GM21717 (cell line): ENCODE results near the gene FGR.
"Not testable (repeated sequence)": the region's sequence is repeated elsewhere in the genome, so short reads cannot be mapped to it uniquely, and the experiment has no call there.

Experiments used
- ATAC-seq: cut with Tn5 transposase; IDR thresholded peaks from one replicate; pipeline ENCODE4 v1.9.1; 2021; ENCODE audit warnings: mild to moderate bottlenecking, moderate library complexity; ENCODE audit not compliant: unreplicated experiment

FGR gene

GRCh38 chr1:27635396-27636142 is 584 bp upstream of the FGR start:
- ATAC-seq, result no peak

GRCh38 chr1:27634177-27634984 is 604 bp downstream of the FGR start:
- no peak for ATAC-seq

- ATAC-seq, result no peak
These were observed 1.3 kb downstream of the FGR start for GRCh38 chr1:27633640-27634176.

- ATAC-seq, result no peak
These were observed 1.7 kb downstream of the FGR start for GRCh38 chr1:27633298-27633610.

GRCh38 chr1:27632387-27633297 is 2.3 kb downstream of the FGR start:
- ATAC-seq, result no peak

GRCh38 chr1:27630859-27631491 is 4.0 kb downstream of the FGR start:
- ATAC-seq, result no peak

- ATAC-seq, result no peak
These were observed 6.3 kb downstream of the FGR start for GRCh38 chr1:27628712-27629111.

DNA sequence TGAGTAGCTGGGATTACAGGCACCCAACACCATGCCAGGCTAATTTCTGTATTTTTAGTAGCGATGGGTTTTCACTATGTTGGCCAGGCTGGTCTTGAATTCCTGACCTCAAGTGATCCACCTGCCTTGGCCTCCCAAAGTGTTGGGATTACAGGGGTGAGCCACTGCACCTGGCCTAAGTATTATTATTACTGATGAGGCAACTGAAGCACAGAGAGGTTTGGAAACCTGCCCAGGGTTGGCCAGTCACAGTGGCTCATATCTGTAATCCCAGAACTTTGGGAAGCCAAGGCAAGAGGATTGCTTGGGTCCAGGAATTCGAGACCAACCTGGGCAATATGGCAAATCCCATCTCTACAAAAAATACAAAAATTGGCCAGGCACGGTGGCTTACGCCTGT is 7.3 kb downstream of the FGR start:
- not testable (repeated sequence) for ATAC-seq

- ATAC-seq, result no peak
These were observed 7.9 kb downstream of the FGR start for GRCh38 chr1:27627061-27627460.

DNA sequence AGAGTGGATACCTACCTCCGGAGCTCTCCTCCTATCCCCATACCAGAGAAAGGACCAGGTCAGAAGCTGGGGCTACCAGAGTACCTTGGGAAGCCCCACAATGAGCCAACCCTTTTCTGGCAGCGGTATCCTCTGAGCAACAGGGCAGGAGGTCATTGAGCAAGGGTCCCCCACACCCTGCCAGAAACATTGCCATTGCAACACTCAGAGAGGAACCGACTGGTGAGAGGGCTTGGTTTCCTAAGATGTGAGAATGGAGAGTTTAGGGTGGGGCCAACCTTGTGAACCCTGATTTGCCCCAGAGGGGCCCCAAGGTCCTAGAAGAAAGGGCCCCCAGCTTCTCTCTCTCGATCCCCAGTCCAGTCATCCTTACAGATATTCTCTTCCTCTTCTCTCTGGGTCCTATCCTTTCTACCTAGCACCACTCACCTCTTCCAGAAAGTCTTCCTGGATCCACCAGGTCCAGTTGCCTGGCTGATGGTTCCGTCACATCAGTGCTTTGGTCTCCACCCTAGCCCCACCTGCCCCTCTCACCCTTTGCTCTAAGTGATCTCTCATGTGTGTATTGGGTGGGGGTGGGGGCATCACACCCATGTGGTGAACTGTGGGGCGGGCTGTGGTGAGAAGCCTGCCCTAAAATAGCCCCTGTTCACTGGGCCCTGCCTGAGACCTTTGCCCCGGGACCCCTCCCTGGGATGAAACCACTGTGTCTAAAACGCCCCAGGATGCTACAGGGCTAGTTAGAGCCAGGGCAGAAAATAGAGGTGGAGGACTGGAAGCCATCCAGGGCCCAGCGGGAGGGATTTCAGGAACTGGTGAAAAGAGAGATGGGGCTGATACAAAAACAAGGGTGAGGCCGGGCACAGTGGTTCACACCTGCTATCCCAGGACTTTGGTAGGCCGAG is 8.7 kb downstream of the FGR start:
- no peak for ATAC-seq

- ATAC-seq, result no peak
These were observed 10.4 kb downstream of the FGR start for GRCh38 chr1:27624467-27625178.

- no peak for ATAC-seq
These were observed 11.4 kb downstream of the FGR start for GRCh38 chr1:27623327-27624212.

- no peak for ATAC-seq
These were observed 12.2 kb downstream of the FGR start for GRCh38 chr1:27622828-27623227.

DNA sequence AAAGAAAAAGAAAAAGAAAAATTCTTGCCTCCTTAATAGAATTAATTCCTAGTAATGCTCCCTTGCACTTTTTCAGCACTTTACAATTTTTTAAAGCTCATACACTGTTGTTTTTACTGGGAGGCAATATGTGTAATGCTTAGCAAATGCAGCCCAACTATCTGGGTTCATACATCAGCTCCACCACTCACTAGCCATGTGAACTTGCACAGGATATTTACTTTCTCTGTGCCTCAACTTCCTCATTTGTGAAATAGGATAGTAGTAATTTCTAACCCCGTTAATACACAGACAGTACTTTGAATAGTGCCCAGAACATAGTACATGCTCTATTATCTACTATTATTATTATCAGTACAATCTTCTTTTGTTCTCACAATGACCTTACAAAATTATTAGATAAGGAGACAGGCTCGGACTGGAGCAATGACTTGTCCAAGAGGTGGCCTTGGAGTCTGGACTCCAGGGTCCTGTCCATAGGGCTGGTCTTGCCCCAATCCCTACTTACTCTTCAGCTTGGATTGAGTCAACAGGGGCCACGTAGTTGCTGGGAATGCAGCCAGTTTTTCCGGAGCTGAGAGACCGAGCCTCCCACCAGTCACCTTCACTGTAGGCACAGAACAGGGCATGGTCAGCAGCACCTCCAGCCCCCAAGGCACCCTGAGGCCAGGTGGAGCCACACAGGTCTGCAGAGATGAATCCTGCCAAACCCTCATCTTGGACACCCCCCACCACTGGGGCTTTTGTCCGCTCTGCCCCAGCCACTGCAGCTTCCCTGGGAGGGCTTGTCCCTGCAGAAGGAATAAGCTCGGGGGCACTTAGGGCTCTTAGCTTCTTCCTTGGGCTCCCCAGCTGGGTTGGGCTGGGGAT is 13.7 kb downstream of the FGR start:
- no peak for ATAC-seq

DNA sequence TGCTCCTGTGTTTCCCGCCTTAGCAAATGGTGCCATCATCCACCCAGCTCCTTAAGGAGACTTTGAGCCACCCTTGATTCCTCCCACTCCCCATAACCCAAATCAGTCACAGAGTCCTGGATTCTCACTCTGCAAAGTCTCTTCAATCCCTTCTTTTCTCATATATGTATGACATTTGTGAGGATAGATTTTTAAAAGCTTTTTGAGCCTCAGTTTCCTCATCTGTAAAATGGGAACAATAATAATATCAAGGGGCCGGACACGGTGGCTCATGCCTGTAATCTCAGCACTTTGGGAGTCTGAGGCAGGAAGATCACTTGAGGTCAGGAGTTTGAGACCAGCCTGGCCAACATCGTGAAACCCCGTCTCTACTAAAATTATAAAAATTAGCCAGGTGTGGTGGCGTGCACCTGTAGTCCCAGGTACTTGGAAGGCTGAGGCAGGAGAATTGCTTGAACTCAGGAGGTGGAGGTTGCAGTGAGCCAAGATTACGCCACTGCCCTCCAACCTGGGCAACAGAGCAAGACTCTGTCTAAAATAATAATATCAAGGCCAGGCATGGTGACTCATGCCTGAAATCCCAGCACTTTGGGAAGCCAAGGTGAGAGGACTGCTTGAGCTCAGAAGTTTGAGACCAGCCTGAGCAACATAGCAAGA is 15.1 kb downstream of the FGR start:
- not testable (repeated sequence) for ATAC-seq

- ATAC-seq, result no peak
These were observed 16.5 kb downstream of the FGR start for GRCh38 chr1:27618341-27619082.
